HG03571 (cell line): ENCODE data around the gene CIB2.

Experiments used
- ATAC-seq: cut with Tn5 transposase; IDR thresholded peaks from one replicate; pipeline ENCODE4 v1.9.1; 2021; ENCODE audit not compliant: unreplicated experiment

Gene CIB2

DNA sequence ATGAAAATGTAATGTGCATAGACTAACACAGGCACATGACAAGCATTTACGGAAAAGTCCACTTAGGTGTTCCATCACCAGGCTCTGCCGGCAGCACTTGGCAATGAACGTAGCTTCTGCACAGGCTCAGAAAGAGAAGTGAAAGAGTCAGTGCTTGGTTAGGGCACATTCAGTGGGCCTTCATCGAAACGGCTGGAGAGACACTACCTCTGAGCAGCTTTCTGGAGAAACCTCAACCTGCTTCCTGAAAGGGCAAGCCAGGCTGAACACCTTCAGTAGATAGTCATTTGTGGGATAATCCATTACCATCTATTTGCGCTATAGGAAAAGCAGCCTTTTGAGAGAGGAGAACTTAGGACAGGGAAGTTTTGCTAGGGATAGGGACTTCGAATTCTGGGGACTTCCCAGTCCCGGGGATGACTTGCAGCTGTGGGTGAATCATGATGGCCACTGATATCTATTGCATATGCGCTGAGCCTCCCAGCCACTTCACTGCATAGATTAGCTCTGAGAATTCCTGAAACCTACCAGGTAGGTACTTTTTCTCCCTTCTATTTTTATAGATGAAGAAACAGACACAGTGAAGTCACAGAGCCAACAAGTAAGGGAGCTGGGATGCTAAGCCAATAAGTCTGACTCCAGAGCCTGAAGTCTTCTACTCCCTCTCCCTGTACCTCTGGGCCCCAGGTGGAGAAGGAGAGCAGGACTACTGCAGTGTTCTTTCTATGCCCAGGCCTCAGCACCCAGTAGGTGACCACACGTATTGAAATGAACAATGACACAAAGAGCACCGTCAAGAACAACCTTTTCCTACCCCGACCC is 43.1 kb downstream of the CIB2 start:
- ATAC-seq = no peak

DNA sequence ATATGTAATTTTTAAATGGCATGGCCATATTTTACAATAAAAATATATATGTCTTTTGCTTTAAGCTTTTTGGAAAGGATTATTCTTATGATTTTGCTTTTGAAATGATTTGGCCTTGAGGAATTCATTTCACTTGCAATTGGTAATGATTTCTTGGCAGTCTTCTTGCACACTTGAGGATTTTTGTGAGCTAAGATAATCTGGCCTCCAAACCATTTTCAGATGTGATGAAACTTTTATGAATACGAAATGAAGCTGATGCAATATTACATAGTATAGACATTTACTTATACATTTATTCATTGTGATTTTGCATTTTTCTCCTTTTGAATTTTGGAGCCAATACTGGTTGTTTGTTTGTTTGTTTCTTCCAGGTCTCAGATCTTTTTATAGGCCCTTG is 45.3 kb downstream of the CIB2 start:
- ATAC-seq = no peak

DNA sequence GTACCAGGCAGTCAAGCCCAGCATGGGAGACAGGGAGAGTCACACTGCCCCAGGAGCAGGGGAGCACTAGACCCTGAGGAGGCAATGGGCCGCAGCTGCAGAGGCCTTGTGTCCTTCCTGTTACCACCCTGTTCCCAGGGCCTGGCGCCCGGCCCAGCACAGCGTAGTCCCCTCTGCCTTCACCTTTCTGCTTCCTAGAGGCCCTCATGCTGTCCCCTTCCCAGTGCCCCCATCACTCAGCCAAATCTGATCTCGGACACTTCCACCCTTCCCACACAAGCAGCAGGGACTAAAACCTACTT is 46.8 kb downstream of the CIB2 start:
- no peak for ATAC-seq

DNA sequence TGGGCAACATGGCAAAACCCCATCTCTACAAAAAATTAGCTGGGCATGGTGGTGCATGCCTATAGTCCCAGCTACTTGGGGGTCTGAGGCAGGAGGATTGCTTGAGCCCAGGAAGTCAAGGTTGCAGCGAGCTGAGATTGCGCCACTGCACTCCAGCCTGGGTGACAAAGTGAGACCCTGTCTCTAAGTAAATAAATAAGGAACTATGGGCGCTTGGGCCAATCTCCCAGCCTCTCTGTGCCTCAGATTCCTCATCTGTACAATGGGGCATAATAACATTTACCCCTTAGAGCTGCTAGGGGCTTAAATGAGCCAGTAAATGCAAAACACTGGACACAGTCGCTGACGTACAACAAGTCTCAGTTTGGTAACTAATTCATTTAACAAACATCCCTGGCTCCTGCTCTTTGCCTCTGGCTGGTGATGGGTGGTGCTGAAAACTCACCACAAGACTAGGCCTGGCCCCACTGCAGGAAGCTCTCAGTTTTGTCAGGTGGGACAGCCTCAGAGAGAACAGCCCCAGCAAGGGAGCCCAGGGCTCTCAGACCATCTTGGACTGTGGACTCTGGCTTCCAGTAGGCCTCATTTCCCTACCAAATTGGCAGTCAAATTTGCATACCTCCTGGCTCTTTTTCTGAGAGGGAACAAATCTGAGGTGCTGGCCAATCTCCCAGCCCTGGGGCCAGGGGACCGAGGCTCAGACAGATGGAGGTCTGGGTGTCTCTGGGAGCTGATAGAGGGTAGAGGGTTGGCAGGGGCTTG is 47.4 kb downstream of the CIB2 start:
- peak; percentile 49 for ATAC-seq

DNA sequence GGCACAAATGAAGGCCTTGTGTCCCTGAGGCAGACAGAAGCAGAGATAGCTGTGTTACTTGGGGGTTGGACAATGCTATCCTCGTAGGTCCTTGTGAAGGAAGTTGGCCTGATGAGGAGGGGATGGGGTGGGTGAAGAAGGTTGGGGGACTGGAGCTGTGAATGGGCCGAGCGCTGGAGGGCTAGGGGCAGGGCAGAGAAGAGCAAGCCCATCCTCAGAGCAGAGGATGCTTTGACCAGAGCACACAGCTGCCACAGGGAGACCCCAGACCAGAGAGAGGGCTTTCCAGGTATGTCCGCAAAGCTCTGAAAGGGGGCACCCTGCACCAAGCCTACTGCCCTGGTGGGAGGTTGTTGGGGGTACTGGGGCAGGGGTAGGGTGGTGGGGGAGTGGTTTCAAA is 48.1 kb downstream of the CIB2 start:
- ATAC-seq = no peak

DNA sequence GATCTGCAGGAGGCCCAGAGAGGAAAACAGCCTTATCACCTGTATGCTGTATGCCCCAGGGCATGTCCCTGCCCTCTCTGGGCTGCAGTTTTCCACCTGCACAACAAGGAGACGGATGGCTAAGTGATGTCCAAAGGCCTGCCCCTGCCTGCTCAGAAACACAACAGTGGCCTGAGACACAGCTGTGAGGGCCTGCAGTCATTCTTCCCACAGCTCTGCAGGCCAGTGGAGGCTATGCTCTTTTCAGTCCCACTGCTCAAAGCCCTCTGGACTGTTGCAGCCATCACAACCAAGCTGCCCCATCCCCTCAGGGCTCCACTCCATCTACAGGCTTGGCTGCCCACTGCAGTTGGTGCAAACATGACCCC is 48.5 kb downstream of the CIB2 start:
- ATAC-seq = no peak

- ATAC-seq = no peak
These were observed 49.0 kb downstream of the CIB2 start for GRCh38 chr15:78082106-78082742.

- no peak for ATAC-seq
These were observed 51.2 kb downstream of the CIB2 start for GRCh38 chr15:78080088-78080460.

DNA sequence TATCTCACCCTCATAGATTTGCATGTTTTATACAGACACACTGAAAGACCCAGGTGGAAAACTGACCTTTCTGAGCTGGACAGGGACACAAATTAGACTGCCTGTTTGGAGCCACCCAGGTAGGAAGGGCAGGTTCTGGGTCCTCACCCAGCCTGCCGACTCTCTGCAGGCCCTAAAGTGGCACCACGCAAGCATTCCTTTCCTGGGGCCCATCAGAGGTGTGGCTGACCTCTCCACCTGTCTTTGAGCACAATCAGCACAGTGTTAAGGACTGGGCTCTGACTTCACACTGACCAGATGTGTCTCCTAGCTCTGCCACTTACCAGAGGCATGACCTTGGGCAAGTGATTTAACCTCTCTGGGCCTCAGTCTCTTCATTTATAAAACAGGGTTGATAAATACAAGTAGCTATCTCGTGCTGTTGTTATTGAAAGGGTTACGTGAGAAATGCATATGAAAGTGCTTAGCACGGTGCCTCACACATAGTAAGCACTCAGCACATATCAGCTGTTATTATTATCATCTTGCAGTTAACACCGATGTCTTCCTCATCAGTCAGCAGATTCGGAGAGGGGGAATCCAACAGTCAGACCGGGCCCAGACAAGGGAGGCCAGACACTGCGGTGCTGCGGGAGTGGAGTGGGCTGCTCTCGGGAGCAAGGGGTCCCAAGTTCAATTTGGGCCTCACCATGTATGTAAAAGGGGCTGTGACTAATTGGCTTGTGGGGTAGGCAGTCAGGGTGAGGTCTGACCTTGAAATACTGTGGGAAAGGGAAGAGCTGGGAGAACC is 51.8 kb downstream of the CIB2 start:
- no peak for ATAC-seq

DNA sequence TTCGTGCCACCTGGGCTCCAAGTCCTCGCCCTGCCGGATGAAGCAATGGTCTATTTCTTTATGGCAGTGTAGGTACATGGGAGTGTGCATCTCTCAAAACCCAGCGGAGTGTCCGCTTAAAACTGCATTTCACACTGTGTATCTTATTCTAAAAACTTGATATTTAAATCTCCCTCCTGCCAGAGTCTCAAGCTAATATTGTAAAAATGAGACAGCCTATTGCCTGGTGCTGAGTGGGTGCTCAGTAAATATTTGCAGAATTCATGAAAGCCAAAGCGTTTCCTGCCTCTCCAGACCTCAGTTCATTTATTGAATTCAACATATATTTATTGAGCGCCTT is 53.4 kb downstream of the CIB2 start:
- no peak for ATAC-seq

GRCh38 chr15:78077053-78077870 is 54.0 kb downstream of the CIB2 start, which contains the start of gene TBC1D2B:
TBC1D2B (minus strand) TSS chr15:78077711; CDS start chr15:78077652, 59 bp downstream.
- ATAC-seq = peak; percentile 70

GRCh38 chr15:78076231-78077052 is 54.8 kb downstream of the CIB2 start:
- no peak for ATAC-seq

- no peak for ATAC-seq
These were observed 55.6 kb downstream of the CIB2 start for GRCh38 chr15:78075490-78076230.

DNA sequence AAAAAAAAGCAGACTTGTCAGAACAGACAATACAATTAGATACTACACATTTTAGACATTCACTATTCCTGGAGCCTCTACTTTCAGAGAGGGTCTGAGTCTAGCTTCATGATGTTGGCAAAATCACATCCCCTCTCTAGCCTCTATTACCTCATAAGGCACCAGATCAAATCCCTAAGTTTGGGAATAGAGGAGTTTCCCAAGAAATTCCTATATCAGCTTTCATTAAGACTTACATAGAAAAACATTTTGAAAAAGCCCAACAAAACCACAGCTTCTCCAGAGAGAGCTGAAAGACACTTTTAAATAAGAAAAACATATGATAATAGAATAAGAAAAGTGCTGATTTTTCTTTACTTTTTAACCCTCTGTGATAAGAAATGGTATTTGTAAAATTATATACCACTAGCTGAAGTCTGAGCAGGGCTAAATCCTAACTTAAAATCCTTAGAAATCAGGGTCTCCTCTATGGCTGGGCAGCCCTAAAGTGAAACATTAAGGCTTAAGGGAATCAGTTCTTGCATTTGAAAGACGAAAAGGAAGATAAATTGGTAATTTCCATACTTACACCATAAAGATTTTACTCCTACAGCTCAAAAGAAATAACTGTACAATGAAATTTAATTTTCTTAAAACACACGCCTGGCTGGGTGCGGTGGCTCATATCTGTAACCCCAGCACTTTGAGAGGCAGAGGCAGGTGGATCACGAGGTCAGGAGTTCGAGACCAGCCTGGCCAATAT is 58.0 kb downstream of the CIB2 start:
- ATAC-seq = no peak

- ATAC-seq = no peak
These were observed 59.0 kb downstream of the CIB2 start for GRCh38 chr15:78072080-78072892.

GRCh38 chr15:78071383-78071782 is 59.9 kb downstream of the CIB2 start:
- ATAC-seq = no peak

GRCh38 chr15:78070049-78070700 is 61.1 kb downstream of the CIB2 start:
- no peak for ATAC-seq
